Astrocyte of the spinal cord (primary cell): ENCODE measurements around the gene LHFPL6.

Experiments used
- DNase-seq: peaks from one replicate; pipeline ENCODE4 v3.0.0; 2011; ENCODE audit warnings: low read depth, low spot score
- H3K4me3 ChIP-seq: 2 replicates; pipeline ENCODE4 v1.5.1; 2011; ENCODE audit warnings: low read depth, mild to moderate bottlenecking, low read length, moderate library complexity
- in situ Hi-C: cut with HindIII; loops from 2 replicates; pipeline ENCODE4 v1.10.0; 2017; ENCODE audit warnings: low sequenced_read_pairs
- TF ChIP-seq, protein P1 (sequence below): IDR thresholded peaks from 2 replicates; pipeline ENCODE4 v1.5.1; 2012; ENCODE audit warnings: low read depth, mild to moderate bottlenecking, low read length, inconsistent platforms

Gene LHFPL6

DNA sequence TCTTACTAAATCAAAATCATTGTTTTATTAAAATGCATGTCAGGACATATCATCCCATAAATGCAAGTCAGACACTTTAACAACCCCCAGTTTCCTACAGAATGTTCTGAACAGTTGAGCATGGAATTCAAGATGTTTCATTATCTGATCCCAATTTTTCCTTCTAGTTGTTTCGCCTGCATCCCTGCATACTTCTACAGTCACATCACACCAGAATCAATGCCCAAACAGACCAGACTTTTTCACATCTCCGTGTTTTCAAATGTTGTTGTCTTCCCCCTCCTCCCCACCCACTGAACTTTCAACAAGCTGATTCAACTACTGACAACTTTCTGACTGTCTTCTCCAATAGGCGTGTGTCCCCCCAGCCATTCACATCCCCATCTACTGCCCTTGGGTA lies 48.6 kb downstream of the LHFPL6 start:
- in situ Hi-C loops: no loop called here
- no peak overlapping the region for H3K4me3 ChIP-seq
- TF ChIP-seq, protein P1, sequence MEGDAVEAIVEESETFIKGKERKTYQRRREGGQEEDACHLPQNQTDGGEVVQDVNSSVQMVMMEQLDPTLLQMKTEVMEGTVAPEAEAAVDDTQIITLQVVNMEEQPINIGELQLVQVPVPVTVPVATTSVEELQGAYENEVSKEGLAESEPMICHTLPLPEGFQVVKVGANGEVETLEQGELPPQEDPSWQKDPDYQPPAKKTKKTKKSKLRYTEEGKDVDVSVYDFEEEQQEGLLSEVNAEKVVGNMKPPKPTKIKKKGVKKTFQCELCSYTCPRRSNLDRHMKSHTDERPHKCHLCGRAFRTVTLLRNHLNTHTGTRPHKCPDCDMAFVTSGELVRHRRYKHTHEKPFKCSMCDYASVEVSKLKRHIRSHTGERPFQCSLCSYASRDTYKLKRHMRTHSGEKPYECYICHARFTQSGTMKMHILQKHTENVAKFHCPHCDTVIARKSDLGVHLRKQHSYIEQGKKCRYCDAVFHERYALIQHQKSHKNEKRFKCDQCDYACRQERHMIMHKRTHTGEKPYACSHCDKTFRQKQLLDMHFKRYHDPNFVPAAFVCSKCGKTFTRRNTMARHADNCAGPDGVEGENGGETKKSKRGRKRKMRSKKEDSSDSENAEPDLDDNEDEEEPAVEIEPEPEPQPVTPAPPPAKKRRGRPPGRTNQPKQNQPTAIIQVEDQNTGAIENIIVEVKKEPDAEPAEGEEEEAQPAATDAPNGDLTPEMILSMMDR: no peak
- no peak for DNase-seq

DNA sequence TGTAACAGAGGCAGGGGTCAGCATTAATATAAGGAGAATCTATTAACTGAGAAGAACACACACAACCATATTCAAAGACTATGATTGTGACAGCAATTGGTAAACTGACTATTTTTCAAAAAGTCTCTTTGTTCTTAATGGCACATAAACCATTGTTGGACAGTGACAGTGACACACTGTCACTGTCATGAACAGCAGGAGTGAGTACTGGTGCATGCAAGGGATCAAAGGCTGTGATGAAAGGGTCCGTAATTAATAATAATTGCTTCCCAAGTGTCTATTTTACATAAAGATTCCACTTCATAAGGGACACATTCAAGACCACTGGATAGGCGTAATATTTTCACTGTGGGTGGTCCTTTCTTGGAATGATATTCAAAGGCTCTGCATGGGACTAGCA lies 50.7 kb downstream of the LHFPL6 start:
- TF ChIP-seq, protein P1: no peak
- no peak overlapping the region for H3K4me3 ChIP-seq
- in situ Hi-C loops: no loop called here
- DNase-seq: no peak

DNA sequence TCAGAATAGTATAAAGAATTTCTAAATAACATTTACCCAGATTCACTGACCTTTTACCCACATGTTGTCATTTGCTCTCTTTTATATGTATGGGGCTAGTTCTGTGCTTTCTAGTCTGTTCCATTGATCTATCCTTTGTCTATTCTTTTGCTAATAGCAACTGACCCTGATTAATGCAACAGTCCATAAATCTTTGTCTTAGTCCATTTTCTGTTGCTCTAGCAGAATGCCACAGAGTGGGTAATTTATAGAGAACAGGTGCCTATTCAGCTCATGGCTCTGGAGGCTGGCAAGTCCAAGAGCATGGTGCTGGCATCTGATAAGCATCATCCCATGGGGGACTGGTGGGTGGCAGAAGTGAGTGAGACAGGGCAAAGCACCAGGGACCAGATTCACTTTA lies 52.1 kb downstream of the LHFPL6 start:
- TF ChIP-seq, protein P1: no peak
- no peak for DNase-seq
- H3K4me3 ChIP-seq: no peak overlapping the region
- in situ Hi-C loops: no loop called here

DNA sequence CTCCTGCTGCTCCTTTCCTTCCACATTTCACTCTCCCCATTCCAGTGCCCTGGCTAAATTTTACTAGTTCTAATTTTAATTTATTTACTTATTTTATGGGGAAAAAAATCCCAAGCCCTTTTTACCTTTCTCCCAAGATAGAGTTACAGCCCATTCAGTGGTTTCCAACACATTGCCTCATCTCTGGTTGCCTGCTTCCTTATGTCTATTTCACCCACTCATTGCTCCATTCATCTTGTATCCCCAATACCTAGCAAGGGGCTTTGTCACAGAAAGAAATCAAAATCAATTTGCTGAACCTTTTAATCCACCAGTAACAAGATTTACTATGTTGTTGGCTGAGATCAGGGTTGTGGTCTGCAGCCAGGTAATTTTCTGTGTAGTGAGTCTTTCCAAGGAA lies 55.9 kb downstream of the LHFPL6 start:
- no peak overlapping the region for H3K4me3 ChIP-seq
- in situ Hi-C loops: no loop called here
- DNase-seq: no peak
- TF ChIP-seq, protein P1: no peak

DNA sequence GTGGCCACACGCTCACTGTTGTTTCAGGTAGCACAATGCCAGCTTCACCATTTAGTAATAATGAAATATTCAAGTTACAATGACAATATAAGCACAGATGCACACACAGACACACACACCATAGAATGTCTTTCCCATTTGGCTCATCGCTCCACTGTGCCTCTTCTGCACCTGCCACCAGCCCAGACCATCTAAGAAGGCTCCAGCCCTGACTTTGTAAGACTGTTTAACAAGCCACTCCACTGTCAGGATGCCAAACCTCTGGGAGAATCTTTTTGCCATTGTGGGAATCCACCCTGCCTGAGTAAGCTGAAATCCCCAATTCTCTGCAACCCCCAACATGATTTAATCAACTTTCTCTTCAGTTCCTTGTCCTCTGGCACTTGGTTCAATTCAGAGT lies 60.6 kb downstream of the LHFPL6 start:
- in situ Hi-C loops: no loop called here
- TF ChIP-seq, protein P1: no peak
- H3K4me3 ChIP-seq: no peak overlapping the region
- no peak for DNase-seq

DNA sequence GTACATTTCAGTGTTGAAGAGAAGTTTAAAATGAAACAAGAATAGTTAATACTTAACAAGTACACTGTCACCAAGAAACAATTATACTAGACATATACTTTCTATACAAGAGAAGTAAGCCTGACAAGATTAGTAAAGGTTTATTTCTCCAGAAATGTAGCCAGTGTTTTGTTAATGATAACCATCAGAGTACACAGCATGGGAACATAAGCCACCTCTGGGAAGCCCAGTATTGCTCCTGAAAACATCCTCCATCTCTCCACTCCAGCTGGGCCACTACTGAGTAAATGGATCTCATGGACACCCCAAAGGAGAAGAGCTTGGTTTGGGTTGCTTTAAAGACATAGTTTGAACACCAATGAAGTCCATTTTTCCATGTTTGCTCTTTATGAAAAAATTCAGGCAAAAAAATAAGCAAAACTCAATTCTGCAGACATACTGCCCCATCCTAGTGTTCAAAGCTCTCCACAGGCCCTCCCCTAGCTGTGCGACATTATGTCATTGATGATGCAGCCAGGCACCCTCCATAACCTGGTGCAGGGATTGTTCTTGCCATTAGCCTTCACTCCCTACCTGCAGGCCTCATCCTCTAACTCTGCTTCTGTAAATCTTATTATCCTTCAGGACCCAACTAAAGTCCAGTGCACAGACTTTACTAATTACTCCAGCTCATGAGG lies 61.9 kb downstream of the LHFPL6 start:
- H3K4me3 ChIP-seq: no peak overlapping the region
- in situ Hi-C loops: no loop called here
- DNase-seq: no peak
- TF ChIP-seq, protein P1: no peak
